Neural cell (in vitro differentiated cells): ENCODE results near the gene KCNJ4.

Experiments used
- CTCF ChIP-seq: fragments of 450-650 bp; IDR thresholded peaks from 2 replicates; pipeline ENCODE4 v1.5.1; 2014; ENCODE audit warnings: antibody characterized with exemption, mild to moderate bottlenecking, moderate library complexity; ENCODE audit not compliant: poor library complexity, severe bottlenecking
- EZH2 ChIP-seq: fragments of 200-600, 300-800 bp; shearing (Covaris generic), sonication (generic); IDR thresholded peaks from 2 replicates; pipeline ENCODE4 v1.6.1; 2014; ENCODE audit warnings: antibody characterized with exemption, low read length, borderline replicate concordance, mild to moderate bottlenecking; ENCODE audit not compliant: insufficient read depth, poor library complexity, severe bottlenecking
- MXI1 ChIP-seq: fragments of 450-650 bp; conservative IDR thresholded peaks from 2 replicates; pipeline ENCODE4 v1.6.1; 2014; ENCODE audit warnings: antibody characterized with exemption, mild to moderate bottlenecking; ENCODE audit not compliant: poor library complexity, severe bottlenecking
- POLR2AphosphoS5 ChIP-seq: IDR thresholded peaks from 2 replicates; pipeline ENCODE4 v1.6.1; 2012
- RAD21 ChIP-seq: fragments of 450-650 bp; conservative IDR thresholded peaks from 2 replicates; pipeline ENCODE4 v1.6.1; 2014; ENCODE audit warnings: antibody characterized with exemption, mild to moderate bottlenecking, moderate library complexity
- REST ChIP-seq: IDR thresholded peaks from 2 replicates; pipeline ENCODE4 v1.6.1; 2012; ENCODE audit warnings: borderline replicate concordance
- SMC3 ChIP-seq: fragments of 450-650 bp; conservative IDR thresholded peaks from 2 replicates; pipeline ENCODE4 v1.6.1; 2014; ENCODE audit warnings: antibody characterized with exemption, mild to moderate bottlenecking, moderate library complexity; ENCODE audit not compliant: poor library complexity
- TAF1 ChIP-seq: IDR thresholded peaks from 2 replicates; pipeline ENCODE4 v1.6.1; 2012; ENCODE audit warnings: low read depth

- TF ChIP-seq MXI1 (no peak), POLR2AphosphoS5 (no peak), RAD21 (no peak), CTCF (no peak), TAF1 (no peak), EZH2 (no peak), REST (no peak), SMC3 (no peak)
Observed at GRCh38 chr22:38479096-38479837, 24.3 kb upstream of the KCNJ4 start.
